ENCODE results near the gene LINGO1. TPM values are rescaled to one million over a fixed set of nuclear protein-coding genes. Genes with fewer than 3 reads are reported as not detected.

LINGO1 gene
- total RNA-seq, 1 donor from 2014 or later: not detected

DNA sequence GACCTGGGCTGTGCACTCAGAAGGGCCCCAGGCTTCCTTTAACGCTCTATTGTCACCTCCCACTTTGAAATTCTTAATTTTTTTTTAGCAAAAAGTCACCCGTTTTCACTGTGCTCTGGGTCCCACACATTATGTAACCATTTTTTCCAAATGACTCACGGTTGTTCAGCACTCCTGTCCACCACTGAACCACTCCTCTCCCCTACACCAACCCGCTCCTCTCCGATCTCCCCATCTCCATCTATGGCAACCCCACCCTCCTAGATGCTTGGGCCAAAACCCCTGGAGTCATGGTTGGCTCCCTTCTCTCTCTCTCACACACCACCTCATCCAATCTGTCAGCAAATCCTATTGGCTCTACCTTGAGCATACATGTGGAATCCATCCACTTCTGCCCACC, 41.2 kb upstream of the LINGO1 start:
- Mint-ChIP-seq H3K4me1 (no peaks in the 10 kb centered on the region), H3K27ac (no peak overlapping the region), H3K27me3 (peaks cover 16% of the 10 kb centered on the region), H3K9me3 (no peaks in the 10 kb centered on the region), H3K36me3 (ENCODE audit: low read depth) (no peaks in the 10 kb centered on the region), H3K4me3 (no peak overlapping the region)
- POLR2A ChIA-PET: no interaction called here
- no peak for ATAC-seq (ENCODE audit: low read depth)
- intact Hi-C loops (cut with micrococcal nuclease): no loop called here
- TF ChIP-seq, protein P1, sequence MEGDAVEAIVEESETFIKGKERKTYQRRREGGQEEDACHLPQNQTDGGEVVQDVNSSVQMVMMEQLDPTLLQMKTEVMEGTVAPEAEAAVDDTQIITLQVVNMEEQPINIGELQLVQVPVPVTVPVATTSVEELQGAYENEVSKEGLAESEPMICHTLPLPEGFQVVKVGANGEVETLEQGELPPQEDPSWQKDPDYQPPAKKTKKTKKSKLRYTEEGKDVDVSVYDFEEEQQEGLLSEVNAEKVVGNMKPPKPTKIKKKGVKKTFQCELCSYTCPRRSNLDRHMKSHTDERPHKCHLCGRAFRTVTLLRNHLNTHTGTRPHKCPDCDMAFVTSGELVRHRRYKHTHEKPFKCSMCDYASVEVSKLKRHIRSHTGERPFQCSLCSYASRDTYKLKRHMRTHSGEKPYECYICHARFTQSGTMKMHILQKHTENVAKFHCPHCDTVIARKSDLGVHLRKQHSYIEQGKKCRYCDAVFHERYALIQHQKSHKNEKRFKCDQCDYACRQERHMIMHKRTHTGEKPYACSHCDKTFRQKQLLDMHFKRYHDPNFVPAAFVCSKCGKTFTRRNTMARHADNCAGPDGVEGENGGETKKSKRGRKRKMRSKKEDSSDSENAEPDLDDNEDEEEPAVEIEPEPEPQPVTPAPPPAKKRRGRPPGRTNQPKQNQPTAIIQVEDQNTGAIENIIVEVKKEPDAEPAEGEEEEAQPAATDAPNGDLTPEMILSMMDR (IDR thresholded peaks at IDR 0.05): no peak
- DNase-seq: no peak
- CTCF ChIA-PET: no interaction called here

DNA sequence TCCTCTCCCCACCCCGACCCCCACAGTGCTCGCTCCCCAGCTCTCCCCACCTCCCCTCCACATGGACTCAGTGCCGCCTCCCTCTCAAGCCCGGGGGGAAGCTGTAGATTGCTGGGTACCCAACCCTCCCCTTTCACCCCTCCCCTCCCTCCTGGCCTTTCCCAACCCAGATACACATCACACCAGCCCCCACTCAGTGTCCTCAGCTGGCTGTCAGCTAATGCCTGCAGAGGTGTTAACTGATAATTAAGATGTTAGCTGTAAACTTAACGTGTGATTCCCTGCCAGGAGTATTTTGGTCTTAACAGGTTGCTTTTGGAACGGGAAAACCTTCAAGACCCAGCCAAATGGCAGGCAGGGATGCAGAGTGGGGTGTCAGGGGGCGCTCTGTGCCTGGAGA, 39.4 kb upstream of the LINGO1 start:
- Mint-ChIP-seq H3K4me1 (no peaks in the 10 kb centered on the region), H3K4me3 (no peak overlapping the region)

DNA sequence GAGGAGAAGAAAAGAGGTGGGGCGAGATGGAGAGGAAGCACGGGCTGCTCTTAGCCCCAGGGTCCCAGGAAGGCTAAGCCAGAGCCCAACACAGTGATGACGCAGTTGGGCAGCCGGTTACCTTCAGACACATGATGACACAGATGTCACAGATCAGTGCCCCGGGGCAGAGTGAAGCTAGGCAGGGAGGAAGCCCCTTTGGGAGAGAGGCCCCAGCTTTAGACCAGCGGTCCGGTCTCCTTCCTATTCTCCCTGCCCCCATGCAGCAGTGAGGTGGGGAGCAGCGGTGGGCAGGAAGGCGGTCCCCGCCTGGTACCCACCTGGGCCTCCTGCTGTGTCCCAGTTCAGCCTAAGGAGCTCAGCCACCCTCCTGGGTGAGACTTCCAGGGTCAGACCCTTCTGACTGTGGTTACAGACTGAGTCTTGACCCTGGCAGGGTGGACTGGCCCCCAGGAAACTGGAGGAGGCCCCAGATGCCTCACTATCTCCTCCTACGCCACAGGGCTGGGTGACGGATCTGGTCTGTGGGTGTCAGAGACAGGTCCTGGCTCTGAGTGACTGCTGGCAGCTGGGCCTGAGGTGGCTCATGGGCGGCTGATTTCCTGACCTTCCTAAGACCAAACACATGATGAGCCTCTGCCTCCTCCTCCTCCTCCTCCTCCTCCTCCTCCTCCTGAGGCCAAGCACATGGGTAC, 38.8 kb upstream of the LINGO1 start:
- ChIA-PET CTCF (no interaction called here), POLR2A (no interaction called here)
- Mint-ChIP-seq H3K27me3 (peaks cover 13% of the 10 kb centered on the region), H3K27ac (no peak overlapping the region), H3K9me3 (no peaks in the 10 kb centered on the region), H3K36me3 (ENCODE audit: low read depth) (no peaks in the 10 kb centered on the region), H3K4me3 (no peak overlapping the region), H3K4me1 (no peaks in the 10 kb centered on the region)
- intact Hi-C loops (cut with micrococcal nuclease): no loop called here
- no peak for DNase-seq
- ATAC-seq (ENCODE audit: low read depth): no peak
- TF ChIP-seq, protein P1 (IDR thresholded peaks at IDR 0.05): no peak

More for the DNA sequence above, 39.4 kb upstream of the LINGO1 start:
- POLR2A ChIA-PET: no interaction called here
- DNase-seq: no peak
- CTCF ChIA-PET: no interaction called here
- no peaks in the 10 kb centered on the region for H3K9me3 Mint-ChIP-seq
- TF ChIP-seq, protein P1 (IDR thresholded peaks at IDR 0.05): no peak
- no peaks in the 10 kb centered on the region for H3K36me3 Mint-ChIP-seq (ENCODE audit: low read depth)
- no peak overlapping the region for H3K27ac Mint-ChIP-seq
- H3K27me3 Mint-ChIP-seq: peaks cover 7% of the 10 kb centered on the region
- intact Hi-C loops (cut with micrococcal nuclease): no loop called here
- ATAC-seq (ENCODE audit: low read depth): no peak

DNA sequence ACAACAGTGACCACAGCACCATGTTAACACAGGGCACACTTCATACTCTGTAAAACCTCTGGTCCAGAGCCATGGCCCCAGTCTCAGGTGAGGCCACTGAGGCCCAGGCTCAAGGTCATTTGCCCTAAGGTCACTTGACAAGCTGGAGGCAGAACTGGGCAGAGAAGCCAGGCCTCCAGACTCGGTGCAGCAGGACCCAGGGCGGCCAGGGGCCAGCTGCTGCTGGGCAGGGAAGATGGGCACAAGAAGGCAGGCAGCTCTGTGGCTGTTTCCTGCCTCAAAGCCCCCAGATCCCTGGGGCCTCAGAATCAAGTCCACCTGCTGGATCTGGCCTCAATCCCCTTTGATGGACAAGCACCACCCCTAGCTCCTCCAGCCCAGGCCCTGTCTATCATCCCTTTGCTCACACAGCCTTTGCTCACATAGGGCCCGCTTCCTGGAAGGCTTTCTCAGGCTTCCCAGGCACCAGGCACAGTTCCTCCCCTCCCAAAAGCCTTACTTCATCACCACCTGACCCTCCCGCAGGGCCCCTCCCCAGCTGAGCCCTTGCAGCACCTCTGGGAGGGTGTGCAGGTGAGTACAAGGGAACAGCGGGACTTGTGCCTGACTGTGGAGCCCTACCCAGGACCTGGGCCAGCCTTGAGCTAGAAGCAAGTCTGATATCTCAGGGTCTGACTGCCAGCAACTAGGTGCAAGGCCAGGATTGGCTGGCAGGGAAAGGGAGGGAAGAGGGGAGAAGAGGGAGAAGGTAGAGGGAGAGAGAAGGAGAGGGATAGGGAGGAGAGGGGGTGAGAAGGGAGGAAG, 38.0 kb upstream of the LINGO1 start:
- Mint-ChIP-seq H3K4me3 (no peak overlapping the region), H3K27ac (no peak overlapping the region), H3K27me3 (peaks cover 18% of the 10 kb centered on the region), H3K9me3 (no peaks in the 10 kb centered on the region), H3K36me3 (ENCODE audit: low read depth) (no peaks in the 10 kb centered on the region), H3K4me1 (no peaks in the 10 kb centered on the region)
- TF ChIP-seq, protein P1 (IDR thresholded peaks at IDR 0.05): no peak
- ATAC-seq (ENCODE audit: low read depth) (no peak), DNase-seq (no peak)
- intact Hi-C loops (cut with micrococcal nuclease): no loop called here
- ChIA-PET POLR2A (no interaction called here), CTCF (no interaction called here)

DNA sequence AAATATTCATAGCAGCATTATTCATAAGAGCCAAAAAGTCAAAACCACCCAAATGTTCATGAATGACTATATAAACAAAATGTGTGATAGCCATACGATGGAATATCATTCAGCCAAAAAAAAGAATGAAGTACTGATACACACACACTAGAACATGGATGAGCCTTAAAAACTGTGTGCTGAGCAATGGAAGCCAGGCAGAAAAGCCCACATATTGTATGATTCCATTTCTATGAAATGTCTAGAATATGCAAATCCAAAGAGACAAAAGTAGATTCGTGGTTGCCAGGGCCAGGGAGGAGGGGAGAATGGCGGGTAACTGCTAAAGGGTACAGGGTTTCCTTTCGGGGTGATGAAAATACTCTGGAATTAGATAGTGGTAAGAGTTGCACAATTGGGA, 37.2 kb upstream of the LINGO1 start:
- DNase-seq: no peak
- no peak overlapping the region for H3K4me3 Mint-ChIP-seq
- no peaks in the 10 kb centered on the region for H3K9me3 Mint-ChIP-seq
- ChIA-PET POLR2A (no interaction called here), CTCF (no interaction called here)
- no peak overlapping the region for H3K27ac Mint-ChIP-seq
- intact Hi-C loops (cut with micrococcal nuclease): no loop called here
- H3K27me3 Mint-ChIP-seq: peaks cover 20% of the 10 kb centered on the region
- H3K4me1 Mint-ChIP-seq: no peaks in the 10 kb centered on the region
- TF ChIP-seq, protein P1 (IDR thresholded peaks at IDR 0.05): no peak
- ATAC-seq (ENCODE audit: low read depth): no peak
- no peaks in the 10 kb centered on the region for H3K36me3 Mint-ChIP-seq (ENCODE audit: low read depth)
